ENCODE measurements around the gene MIOX. TPM values are rescaled to one million over a fixed set of nuclear protein-coding genes. Genes with fewer than 3 reads are reported as not detected.

The MIOX gene
- total and polyA plus RNA-seq, 2 of the 13 experiments (the other 11 are each of a cell fraction or from before 2014, with no cell fraction given), result 1.5 to 2.9 TPM

DNA sequence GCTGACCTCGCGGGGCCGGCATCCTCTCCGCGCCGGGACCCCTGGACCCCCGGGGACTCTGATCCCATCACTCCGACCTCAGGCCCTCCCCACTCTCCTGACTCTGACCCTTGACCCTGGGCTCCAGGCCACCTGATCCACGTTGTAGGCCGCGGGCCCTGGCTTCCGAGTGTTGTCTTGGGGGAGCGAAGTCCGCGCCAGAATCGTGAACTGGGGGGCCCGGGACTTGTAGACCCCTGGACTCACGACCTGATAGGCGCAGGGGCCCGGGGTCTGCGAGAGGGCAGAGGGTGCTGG is 43.9 kb downstream of the MIOX start (continued):
- TF ChIP-seq, protein P1, sequence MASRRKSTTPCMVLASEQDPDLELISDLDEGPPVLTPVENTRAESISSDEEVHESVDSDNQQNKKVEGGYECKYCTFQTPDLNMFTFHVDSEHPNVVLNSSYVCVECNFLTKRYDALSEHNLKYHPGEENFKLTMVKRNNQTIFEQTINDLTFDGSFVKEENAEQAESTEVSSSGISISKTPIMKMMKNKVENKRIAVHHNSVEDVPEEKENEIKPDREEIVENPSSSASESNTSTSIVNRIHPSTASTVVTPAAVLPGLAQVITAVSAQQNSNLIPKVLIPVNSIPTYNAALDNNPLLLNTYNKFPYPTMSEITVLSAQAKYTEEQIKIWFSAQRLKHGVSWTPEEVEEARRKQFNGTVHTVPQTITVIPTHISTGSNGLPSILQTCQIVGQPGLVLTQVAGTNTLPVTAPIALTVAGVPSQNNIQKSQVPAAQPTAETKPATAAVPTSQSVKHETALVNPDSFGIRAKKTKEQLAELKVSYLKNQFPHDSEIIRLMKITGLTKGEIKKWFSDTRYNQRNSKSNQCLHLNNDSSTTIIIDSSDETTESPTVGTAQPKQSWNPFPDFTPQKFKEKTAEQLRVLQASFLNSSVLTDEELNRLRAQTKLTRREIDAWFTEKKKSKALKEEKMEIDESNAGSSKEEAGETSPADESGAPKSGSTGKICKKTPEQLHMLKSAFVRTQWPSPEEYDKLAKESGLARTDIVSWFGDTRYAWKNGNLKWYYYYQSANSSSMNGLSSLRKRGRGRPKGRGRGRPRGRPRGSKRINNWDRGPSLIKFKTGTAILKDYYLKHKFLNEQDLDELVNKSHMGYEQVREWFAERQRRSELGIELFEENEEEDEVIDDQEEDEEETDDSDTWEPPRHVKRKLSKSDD (CRISPR knock-in tag; IDR thresholded peaks at IDR 0.05; ENCODE audit: low read depth), result no peak
- TF ChIP-seq ZNF790 (CRISPR knock-in tag; IDR thresholded peaks at IDR 0.05; ENCODE audit: borderline replicate concordance), result no peak
- TF ChIP-seq ZSCAN30 (CRISPR knock-in tag; IDR thresholded peaks at IDR 0.05), result no peak
- TF ChIP-seq HMG20B (CRISPR knock-in tag; conservative IDR thresholded peaks at IDR 0.05), result no peak
- peak; percentile 45 for TF ChIP-seq ASH2L (IDR thresholded peaks at IDR 0.05; ENCODE audit: insufficient read length, low read depth, low read length)
- no peak for TF ChIP-seq ERF (CRISPR knock-in tag; IDR thresholded peaks at IDR 0.05)
- TF ChIP-seq ZNF20 (CRISPR knock-in tag; IDR thresholded peaks at IDR 0.05), result 0 out of 2 replicates have a peak, but pooled peaks have one; percentile 45
- TF ChIP-seq, protein P2, sequence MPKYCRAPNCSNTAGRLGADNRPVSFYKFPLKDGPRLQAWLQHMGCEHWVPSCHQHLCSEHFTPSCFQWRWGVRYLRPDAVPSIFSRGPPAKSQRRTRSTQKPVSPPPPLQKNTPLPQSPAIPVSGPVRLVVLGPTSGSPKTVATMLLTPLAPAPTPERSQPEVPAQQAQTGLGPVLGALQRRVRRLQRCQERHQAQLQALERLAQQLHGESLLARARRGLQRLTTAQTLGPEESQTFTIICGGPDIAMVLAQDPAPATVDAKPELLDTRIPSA (CRISPR knock-in tag; IDR thresholded peaks at IDR 0.05; ENCODE audit: borderline replicate concordance), result no peak
- TF ChIP-seq, protein P3, sequence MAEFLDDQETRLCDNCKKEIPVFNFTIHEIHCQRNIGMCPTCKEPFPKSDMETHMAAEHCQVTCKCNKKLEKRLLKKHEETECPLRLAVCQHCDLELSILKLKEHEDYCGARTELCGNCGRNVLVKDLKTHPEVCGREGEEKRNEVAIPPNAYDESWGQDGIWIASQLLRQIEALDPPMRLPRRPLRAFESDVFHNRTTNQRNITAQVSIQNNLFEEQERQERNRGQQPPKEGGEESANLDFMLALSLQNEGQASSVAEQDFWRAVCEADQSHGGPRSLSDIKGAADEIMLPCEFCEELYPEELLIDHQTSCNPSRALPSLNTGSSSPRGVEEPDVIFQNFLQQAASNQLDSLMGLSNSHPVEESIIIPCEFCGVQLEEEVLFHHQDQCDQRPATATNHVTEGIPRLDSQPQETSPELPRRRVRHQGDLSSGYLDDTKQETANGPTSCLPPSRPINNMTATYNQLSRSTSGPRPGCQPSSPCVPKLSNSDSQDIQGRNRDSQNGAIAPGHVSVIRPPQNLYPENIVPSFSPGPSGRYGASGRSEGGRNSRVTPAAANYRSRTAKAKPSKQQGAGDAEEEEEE (CRISPR knock-in tag; IDR thresholded peaks at IDR 0.05; ENCODE audit: borderline replicate concordance), result no peak
- TF ChIP-seq, protein P4, sequence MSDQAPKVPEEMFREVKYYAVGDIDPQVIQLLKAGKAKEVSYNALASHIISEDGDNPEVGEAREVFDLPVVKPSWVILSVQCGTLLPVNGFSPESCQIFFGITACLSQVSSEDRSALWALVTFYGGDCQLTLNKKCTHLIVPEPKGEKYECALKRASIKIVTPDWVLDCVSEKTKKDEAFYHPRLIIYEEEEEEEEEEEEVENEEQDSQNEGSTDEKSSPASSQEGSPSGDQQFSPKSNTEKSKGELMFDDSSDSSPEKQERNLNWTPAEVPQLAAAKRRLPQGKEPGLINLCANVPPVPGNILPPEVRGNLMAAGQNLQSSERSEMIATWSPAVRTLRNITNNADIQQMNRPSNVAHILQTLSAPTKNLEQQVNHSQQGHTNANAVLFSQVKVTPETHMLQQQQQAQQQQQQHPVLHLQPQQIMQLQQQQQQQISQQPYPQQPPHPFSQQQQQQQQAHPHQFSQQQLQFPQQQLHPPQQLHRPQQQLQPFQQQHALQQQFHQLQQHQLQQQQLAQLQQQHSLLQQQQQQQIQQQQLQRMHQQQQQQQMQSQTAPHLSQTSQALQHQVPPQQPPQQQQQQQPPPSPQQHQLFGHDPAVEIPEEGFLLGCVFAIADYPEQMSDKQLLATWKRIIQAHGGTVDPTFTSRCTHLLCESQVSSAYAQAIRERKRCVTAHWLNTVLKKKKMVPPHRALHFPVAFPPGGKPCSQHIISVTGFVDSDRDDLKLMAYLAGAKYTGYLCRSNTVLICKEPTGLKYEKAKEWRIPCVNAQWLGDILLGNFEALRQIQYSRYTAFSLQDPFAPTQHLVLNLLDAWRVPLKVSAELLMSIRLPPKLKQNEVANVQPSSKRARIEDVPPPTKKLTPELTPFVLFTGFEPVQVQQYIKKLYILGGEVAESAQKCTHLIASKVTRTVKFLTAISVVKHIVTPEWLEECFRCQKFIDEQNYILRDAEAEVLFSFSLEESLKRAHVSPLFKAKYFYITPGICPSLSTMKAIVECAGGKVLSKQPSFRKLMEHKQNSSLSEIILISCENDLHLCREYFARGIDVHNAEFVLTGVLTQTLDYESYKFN (CRISPR knock-in tag; conservative IDR thresholded peaks at IDR 0.05), result peak; percentile 78
- TF ChIP-seq ZNF563 (CRISPR knock-in tag; IDR thresholded peaks at IDR 0.05), result peak; percentile 34; the same call in 1 of the 2 replicates
- no peak; the same call in 1 of the 2 replicates for TF ChIP-seq ZNF263 (CRISPR knock-in tag; IDR thresholded peaks at IDR 0.05)
- TF ChIP-seq MYNN (CRISPR knock-in tag; IDR thresholded peaks at IDR 0.05; ENCODE audit: low read depth), result no peak
- TF ChIP-seq ZNF367 (CRISPR knock-in tag; IDR thresholded peaks at IDR 0.05; ENCODE audit: borderline replicate concordance), result no peak
- TF ChIP-seq, protein P5, sequence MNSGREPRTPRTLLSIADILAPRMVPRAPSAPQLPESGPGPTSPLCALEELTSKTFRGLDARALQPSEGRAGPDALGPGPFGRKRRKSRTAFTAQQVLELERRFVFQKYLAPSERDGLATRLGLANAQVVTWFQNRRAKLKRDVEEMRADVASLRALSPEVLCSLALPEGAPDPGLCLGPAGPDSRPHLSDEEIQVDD (CRISPR knock-in tag; IDR thresholded peaks at IDR 0.05; ENCODE audit: borderline replicate concordance), result no peak; the same call in 1 of the 2 replicates
- TF ChIP-seq ZNF484 (CRISPR knock-in tag; IDR thresholded peaks at IDR 0.05; ENCODE audit: borderline replicate concordance, low read depth), result no peak
- no peak for TF ChIP-seq MZF1 (CRISPR knock-in tag; IDR thresholded peaks at IDR 0.05; ENCODE audit: borderline replicate concordance)
- TF ChIP-seq ZC3H13 (CRISPR knock-in tag; IDR thresholded peaks at IDR 0.05), result no peak; the same call in 1 of the 2 replicates
- TF ChIP-seq MATR3 (CRISPR knock-in tag; IDR thresholded peaks at IDR 0.05), result no peak
